WTC11 (cell line): ENCODE results near the gene SSB. TPM values are rescaled to one million over a fixed set of nuclear protein-coding genes. Genes with fewer than 3 reads are reported as not detected.

Experiments
- ATAC-seq: fragments of 200-7000 bp; cut with Tn5 transposase; 2 replicates; pipeline ENCODE4 v1.10.0; 2021; ENCODE audit warnings: mild to moderate bottlenecking, moderate library complexity
- CTCF ChIA-PET: fragments of 300-600 bp; sonication (Branson Sonifier 250); formaldehyde crosslinking; loops from one replicate; lab custom pipeline; 2021; ENCODE audit warnings: antibody characterized with exemption; lab: Charles Lee
- POLR2A ChIA-PET: fragments of 350-600 bp; sonication (Branson Sonifier 250); formaldehyde crosslinking; loops from one replicate; lab custom pipeline; 2021; ENCODE audit warnings: antibody characterized with exemption; lab: Charles Lee
- DNase-seq: peaks from one replicate; pipeline ENCODE4 v3.0.0; 2021; ENCODE audit warnings: low spot score
- H3K27ac Mint-ChIP-seq: 2 replicates; pipeline ENCODE4 v1.8.0; 2021; ENCODE audit warnings: mixed read lengths
- H3K27me3 Mint-ChIP-seq: 2 replicates; pipeline ENCODE4 v1.8.0; 2021; ENCODE audit warnings: low read depth, mild to moderate bottlenecking, moderate library complexity, mixed read lengths
- H3K36me3 Mint-ChIP-seq: 2 replicates; pipeline ENCODE4 v1.8.0; 2021; ENCODE audit warnings: mixed read lengths
- H3K4me1 Mint-ChIP-seq: 2 replicates; pipeline ENCODE4 v1.8.0; 2022; ENCODE audit warnings: mixed read lengths
- H3K4me3 Mint-ChIP-seq: 2 replicates; pipeline ENCODE4 v1.8.0; 2021; ENCODE audit warnings: mild to moderate bottlenecking, moderate library complexity, mixed read lengths
- H3K9me3 Mint-ChIP-seq: 2 replicates; pipeline ENCODE4 v1.8.0; 2021; ENCODE audit warnings: mixed read lengths
- CBFB ChIP-seq: sonication (generic); formaldehyde crosslinking; IDR thresholded peaks from 2 replicates; pipeline ENCODE4 v1.8.1; 2022; ENCODE audit warnings: mild to moderate bottlenecking, low read depth, missing genetic modification reagents
- CREB1 ChIP-seq: sonication (generic); formaldehyde crosslinking; IDR thresholded peaks from 2 replicates; pipeline ENCODE4 v1.8.0; 2023; ENCODE audit warnings: mild to moderate bottlenecking, missing genetic modification reagents
- E2F1 ChIP-seq: sonication (generic); formaldehyde crosslinking; IDR thresholded peaks from 2 replicates; pipeline ENCODE4 v1.8.0; 2022; ENCODE audit warnings: mild to moderate bottlenecking, missing genetic modification reagents
- FOXK1 ChIP-seq: sonication (generic); formaldehyde crosslinking; IDR thresholded peaks from 2 replicates; pipeline ENCODE4 v1.8.0; 2022; ENCODE audit warnings: mild to moderate bottlenecking, moderate library complexity, missing genetic modification reagents
- IRF2 ChIP-seq: sonication (generic); formaldehyde crosslinking; IDR thresholded peaks from 2 replicates; pipeline ENCODE4 v1.8.0; 2022; ENCODE audit warnings: low read depth, missing genetic modification reagents, borderline replicate concordance
- MXD4 ChIP-seq: fragments of 250-450 bp; sonication (Bioruptor Pico); IDR thresholded peaks from 2 replicates; pipeline ENCODE4 v1.8.0; 2021; ENCODE audit warnings: mild to moderate bottlenecking, moderate library complexity, borderline replicate concordance
- NFATC4 ChIP-seq: fragments of 250-450 bp; sonication (Bioruptor Pico); IDR thresholded peaks from 2 replicates; pipeline ENCODE4 v1.9.0; 2021; ENCODE audit warnings: mild to moderate bottlenecking
- OVOL2 ChIP-seq: fragments of 250-450 bp; sonication (Bioruptor Pico); IDR thresholded peaks from 2 replicates; pipeline ENCODE4 v1.9.0; 2021; ENCODE audit warnings: mild to moderate bottlenecking, borderline replicate concordance
- PRRX2 ChIP-seq: fragments of 250-450 bp; sonication (Bioruptor Pico); IDR thresholded peaks from 2 replicates; pipeline ENCODE4 v1.8.0; 2021; ENCODE audit warnings: mild to moderate bottlenecking
- SMAD3 ChIP-seq: sonication (generic); formaldehyde crosslinking; IDR thresholded peaks from 2 replicates; pipeline ENCODE4 v1.8.0; 2022; ENCODE audit warnings: missing genetic modification reagents, mild to moderate bottlenecking, borderline replicate concordance
- TCF7 ChIP-seq: sonication (generic); formaldehyde crosslinking; IDR thresholded peaks from 2 replicates; pipeline ENCODE4 v1.8.0; 2022; ENCODE audit warnings: mild to moderate bottlenecking, low read depth, missing genetic modification reagents, moderate library complexity
- ZBTB21 ChIP-seq: sonication (generic); formaldehyde crosslinking; IDR thresholded peaks from 2 replicates; pipeline ENCODE4 v1.8.1; 2023; ENCODE audit warnings: mild to moderate bottlenecking, missing genetic modification reagents, borderline replicate concordance
- ZNF121 ChIP-seq: sonication (generic); formaldehyde crosslinking; IDR thresholded peaks from 2 replicates; pipeline ENCODE4 v1.8.0; 2023; ENCODE audit warnings: missing genetic modification reagents
- ZNF138 ChIP-seq: sonication (generic); formaldehyde crosslinking; conservative IDR thresholded peaks from 2 replicates; pipeline ENCODE4 v1.8.1; 2022; ENCODE audit warnings: mild to moderate bottlenecking, moderate library complexity, missing genetic modification reagents
- ZNF219 ChIP-seq: sonication (generic); formaldehyde crosslinking; IDR thresholded peaks from 2 replicates; pipeline ENCODE4 v1.8.0; 2023; ENCODE audit warnings: missing genetic modification reagents, mild to moderate bottlenecking, borderline replicate concordance
- ZNF396 ChIP-seq: fragments of 250-450 bp; sonication (Bioruptor Pico); IDR thresholded peaks from 2 replicates; pipeline ENCODE4 v1.8.0; 2021; ENCODE audit warnings: mild to moderate bottlenecking, moderate library complexity, borderline replicate concordance
- total RNA-seq: library from RNA; stranded (reverse); gene quantifications from 3 replicates; pipeline ENCODE4 v1.2.3, GENCODE V29; 2021
- TF ChIP-seq, protein P1 (sequence below): fragments of 250-450 bp; sonication (Bioruptor Pico); IDR thresholded peaks from 2 replicates; pipeline ENCODE4 v1.9.0; 2021; ENCODE audit warnings: mild to moderate bottlenecking
- TF ChIP-seq, protein P2 (sequence below): sonication (generic); formaldehyde crosslinking; IDR thresholded peaks from 2 replicates; pipeline ENCODE4 v1.8.1; 2023; ENCODE audit warnings: mild to moderate bottlenecking, moderate library complexity, missing genetic modification reagents
- TF ChIP-seq, protein P3 (sequence below): sonication (generic); formaldehyde crosslinking; conservative IDR thresholded peaks from 2 replicates; pipeline ENCODE4 v1.8.1; 2023; ENCODE audit warnings: mild to moderate bottlenecking, low read depth, missing genetic modification reagents, moderate library complexity

The SSB gene
- total RNA-seq, 1 experiment from 2014 or later = 235 TPM

GRCh38 chr2:169756342-169756741, 42.3 kb upstream of the SSB start:
- H3K27me3 Mint-ChIP-seq = no peaks in the 10 kb centered on the region
- POLR2A ChIA-PET = no interaction called here

DNA sequence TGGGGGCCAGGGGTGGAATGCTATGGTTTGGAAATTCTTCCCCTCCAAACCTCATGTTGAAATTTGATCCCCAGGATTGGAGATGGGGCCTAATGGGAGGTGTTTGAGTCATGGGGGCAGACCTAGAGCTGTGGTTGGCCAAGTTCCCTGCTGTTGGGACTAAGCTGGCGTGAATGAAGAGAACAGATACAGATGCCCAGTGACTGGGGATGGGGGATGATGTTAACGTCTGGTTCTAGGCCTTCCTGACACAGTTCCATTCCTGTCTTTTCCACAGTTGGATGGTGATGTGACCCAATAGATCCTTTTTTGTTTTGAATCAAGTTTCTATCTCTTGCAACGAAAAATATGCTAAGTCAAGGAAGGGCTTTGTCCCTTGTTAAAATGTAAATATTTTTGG, 41.3 kb upstream of the SSB start:
- Mint-ChIP-seq H3K36me3 (peaks cover 23% of the 10 kb centered on the region), H3K27ac (no peak overlapping the region), H3K27me3 (no peaks in the 10 kb centered on the region), H3K4me1 (0 out of 2 replicates have a peak, but pooled peaks cover 5% of the 10 kb centered on the region), H3K4me3 (no peak overlapping the region), H3K9me3 (peaks cover 33% of the 10 kb centered on the region)
- TF ChIP-seq CBFB (CRISPR knock-in tag) = no peak
- TF ChIP-seq, protein P1, sequence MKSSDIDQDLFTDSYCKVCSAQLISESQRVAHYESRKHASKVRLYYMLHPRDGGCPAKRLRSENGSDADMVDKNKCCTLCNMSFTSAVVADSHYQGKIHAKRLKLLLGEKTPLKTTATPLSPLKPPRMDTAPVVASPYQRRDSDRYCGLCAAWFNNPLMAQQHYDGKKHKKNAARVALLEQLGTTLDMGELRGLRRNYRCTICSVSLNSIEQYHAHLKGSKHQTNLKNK (CRISPR knock-in tag) = no peak
- no peak for TF ChIP-seq ZNF219 (CRISPR knock-in tag)
- no peak for TF ChIP-seq ZBTB21 (CRISPR knock-in tag)
- ChIA-PET POLR2A (no interaction called here), CTCF (no interaction called here)
- DNase-seq (no peak), ATAC-seq (no peak)

More at GRCh38 chr2:169756342-169756741, 42.3 kb upstream of the SSB start:
- H3K4me3 Mint-ChIP-seq = no peak overlapping the region
- 0 out of 2 replicates have a peak, but pooled peaks cover 5% of the 10 kb centered on the region for H3K4me1 Mint-ChIP-seq
- peaks cover 21% of the 10 kb centered on the region for H3K36me3 Mint-ChIP-seq
- H3K9me3 Mint-ChIP-seq = peaks cover 25% of the 10 kb centered on the region
- no peak for TF ChIP-seq MXD4 (CRISPR knock-in tag)
- TF ChIP-seq CREB1 (CRISPR knock-in tag) = no peak
- TF ChIP-seq PRRX2 (CRISPR knock-in tag) = no peak
- no peak for TF ChIP-seq ZNF138 (CRISPR knock-in tag)
- TF ChIP-seq TCF7 (CRISPR knock-in tag) = no peak
- no peak for TF ChIP-seq OVOL2 (CRISPR knock-in tag)
- CTCF ChIA-PET = no interaction called here
- H3K27ac Mint-ChIP-seq = no peak overlapping the region
- ATAC-seq (no peak), DNase-seq (no peak)

GRCh38 chr2:169757778-169758177, 40.9 kb upstream of the SSB start:
- Mint-ChIP-seq H3K27me3 (no peaks in the 10 kb centered on the region), H3K36me3 (peaks cover 27% of the 10 kb centered on the region)
- no peak for ATAC-seq

More at GRCh38 chr2:169757778-169758177, 40.9 kb upstream of the SSB start:
- H3K27ac Mint-ChIP-seq = no peak overlapping the region
- H3K4me3 Mint-ChIP-seq = no peak overlapping the region
- peaks cover 37% of the 10 kb centered on the region for H3K9me3 Mint-ChIP-seq
- POLR2A ChIA-PET = no interaction called here
- CTCF ChIA-PET = no interaction called here
- H3K4me1 Mint-ChIP-seq = 0 out of 2 replicates have a peak, but pooled peaks cover 5% of the 10 kb centered on the region
- TF ChIP-seq E2F1 (CRISPR knock-in tag) = no peak
- TF ChIP-seq ZNF121 = no peak
- no peak for TF ChIP-seq IRF2 (CRISPR knock-in tag)
- TF ChIP-seq SMAD3 = no peak
- TF ChIP-seq, protein P2, sequence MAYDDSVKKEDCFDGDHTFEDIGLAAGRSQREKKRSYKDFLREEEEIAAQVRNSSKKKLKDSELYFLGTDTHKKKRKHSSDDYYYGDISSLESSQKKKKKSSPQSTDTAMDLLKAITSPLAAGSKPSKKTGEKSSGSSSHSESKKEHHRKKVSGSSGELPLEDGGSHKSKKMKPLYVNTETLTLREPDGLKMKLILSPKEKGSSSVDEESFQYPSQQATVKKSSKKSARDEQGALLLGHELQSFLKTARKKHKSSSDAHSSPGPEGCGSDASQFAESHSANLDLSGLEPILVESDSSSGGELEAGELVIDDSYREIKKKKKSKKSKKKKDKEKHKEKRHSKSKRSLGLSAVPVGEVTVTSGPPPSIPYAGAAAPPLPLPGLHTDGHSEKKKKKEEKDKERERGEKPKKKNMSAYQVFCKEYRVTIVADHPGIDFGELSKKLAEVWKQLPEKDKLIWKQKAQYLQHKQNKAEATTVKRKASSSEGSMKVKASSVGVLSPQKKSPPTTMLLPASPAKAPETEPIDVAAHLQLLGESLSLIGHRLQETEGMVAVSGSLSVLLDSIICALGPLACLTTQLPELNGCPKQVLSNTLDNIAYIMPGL (CRISPR knock-in tag) = no peak
- no peak for TF ChIP-seq ZNF396
- no peak for TF ChIP-seq CBFB (CRISPR knock-in tag)
- TF ChIP-seq, protein P3, sequence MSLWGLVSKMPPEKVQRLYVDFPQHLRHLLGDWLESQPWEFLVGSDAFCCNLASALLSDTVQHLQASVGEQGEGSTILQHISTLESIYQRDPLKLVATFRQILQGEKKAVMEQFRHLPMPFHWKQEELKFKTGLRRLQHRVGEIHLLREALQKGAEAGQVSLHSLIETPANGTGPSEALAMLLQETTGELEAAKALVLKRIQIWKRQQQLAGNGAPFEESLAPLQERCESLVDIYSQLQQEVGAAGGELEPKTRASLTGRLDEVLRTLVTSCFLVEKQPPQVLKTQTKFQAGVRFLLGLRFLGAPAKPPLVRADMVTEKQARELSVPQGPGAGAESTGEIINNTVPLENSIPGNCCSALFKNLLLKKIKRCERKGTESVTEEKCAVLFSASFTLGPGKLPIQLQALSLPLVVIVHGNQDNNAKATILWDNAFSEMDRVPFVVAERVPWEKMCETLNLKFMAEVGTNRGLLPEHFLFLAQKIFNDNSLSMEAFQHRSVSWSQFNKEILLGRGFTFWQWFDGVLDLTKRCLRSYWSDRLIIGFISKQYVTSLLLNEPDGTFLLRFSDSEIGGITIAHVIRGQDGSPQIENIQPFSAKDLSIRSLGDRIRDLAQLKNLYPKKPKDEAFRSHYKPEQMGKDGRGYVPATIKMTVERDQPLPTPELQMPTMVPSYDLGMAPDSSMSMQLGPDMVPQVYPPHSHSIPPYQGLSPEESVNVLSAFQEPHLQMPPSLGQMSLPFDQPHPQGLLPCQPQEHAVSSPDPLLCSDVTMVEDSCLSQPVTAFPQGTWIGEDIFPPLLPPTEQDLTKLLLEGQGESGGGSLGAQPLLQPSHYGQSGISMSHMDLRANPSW (CRISPR knock-in tag) = no peak
- no peak for TF ChIP-seq FOXK1 (CRISPR knock-in tag)
- no peak for TF ChIP-seq NFATC4 (CRISPR knock-in tag)
- DNase-seq = no peak
